Psoas muscle (tissue), 8 donors: Measurements from ENCODE around the gene CPSF3. TPM values are rescaled to one million over a fixed set of nuclear protein-coding genes. Genes with fewer than 3 reads are reported as not detected.

Experiments used
- ATAC-seq, 4 donors: fragments of 200-7000 bp; cut with Tn5 transposase; one replicate each; pipeline ENCODE4 v1.9.1; 2020; ENCODE audit warnings: moderate library complexity in 3 of 4, mild to moderate bottlenecking in 2 of 4
- DNase-seq, 2 donors: peaks; one replicate each; pipeline ENCODE4 v3.0.0-alpha.2; 2020
- H3K27ac ChIP-seq: fragments of 200-600 bp; one replicate; pipeline ENCODE4 v1.8.0; 2022
- H3K27me3 ChIP-seq, 3 donors: fragments of 200-600 bp in 1 of 3; one replicate each; pipeline versions ENCODE4 v1.6.1 to v1.8.0; 2013 to 2022; ENCODE audit warnings: low read length in 2 of 3, mild to moderate bottlenecking in 2 of 3, moderate library complexity in 1 of 3; ENCODE audit not compliant: insufficient read depth in 3 of 3
- H3K36me3 ChIP-seq, 2 donors: fragments of 200-600 bp in 1 of 2; one replicate each; pipeline versions ENCODE4 v1.6.1 to v1.8.0; 2013 to 2022; ENCODE audit warnings: low read depth in 1 of 2, mild to moderate bottlenecking in 1 of 2, moderate library complexity in 1 of 2; ENCODE audit not compliant: insufficient read depth in 1 of 2
- H3K4me1 ChIP-seq: fragments of 200-600 bp; one replicate; pipeline ENCODE4 v1.8.0; 2022
- H3K4me3 ChIP-seq: fragments of 200-600 bp; one replicate; pipeline ENCODE4 v1.8.0; 2022; ENCODE audit warnings: mild to moderate bottlenecking
- H3K9me3 ChIP-seq: fragments of 200-600 bp; one replicate; pipeline ENCODE4 v1.8.0; 2022
- CTCF ChIP-seq: fragments of 200-600 bp; IDR thresholded peaks from one replicate; pipeline ENCODE4 v1.8.0; 2022; ENCODE audit warnings: antibody characterized with exemption
- WGBS, 3 donors: extraction: QIAGEN DNeasy Blood & Tissue Kit; methylation state at CpG; one replicate each; pipeline versions ENCODE4 v1.1.6 to v1.1.7; 2013; 5-methylcytosine and 5-hydroxymethylcytosine counted together
- intact Hi-C, 2 donors: fragments of 100-400 bp; cut with DNase I; formaldehyde crosslinking; loops; one replicate each; pipeline versions ENCODE4 v1.11.0 to v1.14.2; 2022
- polyA plus RNA-seq, 3 donors: library from polyadenylated mRNA; stranded (reverse); fragments of 200-250 nt; gene quantifications; one replicate each; pipeline ENCODE4 v1.2.3, GENCODE V29; 2013
- total RNA-seq, 4 donors: library from RNA; stranded (reverse); fragmentation: NEBNext Ultra II Directional in 2 of 4; extraction: Animal tissue kit (Norgen Biotek cat#: 25700) in 2 of 4; gene quantifications; one replicate each; pipeline versions ENCODE4 v1.2.1 to v1.2.4, GENCODE V29; 2021 to 2023
- donor health status: healthy with polysubstance abuse.
- donor health status: DM: no; HTN: no; CAD: no; lungs with moderate emphysema.
- donor health status: Bipolar disorder and iron deficiency.
- donor health status: healthy.
- donor health status: DM: yes; HTN: yes; CAD: no.
- donor health status: DM: no; HTN: no; CAD: no.
- donor health status: DM: no; HTN: no; CAD: no.
- donor health status: DM: yes; HTN: yes; CAD: no.

The CPSF3 gene
- total and polyA plus RNA-seq, 7 donors, result 11.3 to 21.8 (median 19.3) TPM

GRCh38 chr2:9390151-9390850, 33.2 kb upstream of the CPSF3 start:
- DNase-seq (no peak), ATAC-seq (no peak)
- peaks cover 13% of the 10 kb centered on the region for H3K4me1 ChIP-seq
- H3K4me3 ChIP-seq, result no peak overlapping the region
- TF ChIP-seq CTCF, result no peak
- no peaks in the 10 kb centered on the region for H3K9me3 ChIP-seq
- intact Hi-C loops, result no loop called here
- H3K27me3 ChIP-seq, result no peaks in the 10 kb centered on the region
- WGBS, 3 donors, result 85 to 93% (median 87%) methylated on average over 7 of the region's 7 CpGs
- H3K36me3 ChIP-seq, result peaks cover 0 to 15% of the 10 kb centered on the region in 2 donors
- H3K27ac ChIP-seq, result no peak overlapping the region

- no peak for TF ChIP-seq CTCF
- intact Hi-C loops, result no loop called here
- H3K27ac ChIP-seq, result no peak overlapping the region
- peaks cover 12% of the 10 kb centered on the region for H3K4me1 ChIP-seq
- ATAC-seq (no peak), DNase-seq (no peak)
- peaks cover 0 to 16% of the 10 kb centered on the region in 2 donors for H3K36me3 ChIP-seq
- no peaks in the 10 kb centered on the region for H3K27me3 ChIP-seq
- 86 to 92% (median 86%) methylated on average over 19 of the region's 19 CpGs for WGBS, 3 donors
- no peak overlapping the region for H3K4me3 ChIP-seq
- H3K9me3 ChIP-seq, result no peaks in the 10 kb centered on the region
Observed at GRCh38 chr2:9390991-9391390, 32.5 kb upstream of the CPSF3 start.

- no peaks in the 10 kb centered on the region for H3K9me3 ChIP-seq
- H3K4me3 ChIP-seq, result no peak overlapping the region
- TF ChIP-seq CTCF, result no peak
- H3K27me3 ChIP-seq, result no peaks in the 10 kb centered on the region
- H3K27ac ChIP-seq, result peak overlapping the region; percentile 63
- 83 to 91% (median 89%) methylated on average over 13 of the region's 13 CpGs for WGBS, 3 donors
- H3K4me1 ChIP-seq, result peaks cover 3% of the 10 kb centered on the region
- ATAC-seq, result no peak
- no peak for DNase-seq
- intact Hi-C loops, result no loop called here
- peaks cover 0 to 19% of the 10 kb centered on the region in 2 donors for H3K36me3 ChIP-seq
Observed at GRCh38 chr2:9391961-9392720, 31.3 kb upstream of the CPSF3 start.

- 61 to 65% (median 64%) methylated on average over 28 of the region's 28 CpGs for WGBS, 3 donors
- no peaks in the 10 kb centered on the region for H3K27me3 ChIP-seq
- no peaks in the 10 kb centered on the region for H3K4me1 ChIP-seq
- H3K9me3 ChIP-seq, result no peaks in the 10 kb centered on the region
- H3K4me3 ChIP-seq, result no peak overlapping the region
- ATAC-seq, result peak in 3 of 4 donors; percentile 22 to 58 (median 37)
- DNase-seq, result peak; percentile 35 to 70
- H3K27ac ChIP-seq, result peak overlapping the region; percentile 63
- TF ChIP-seq CTCF, result no peak
- intact Hi-C loops, result no loop called here
- H3K36me3 ChIP-seq, result peaks cover 0 to 19% of the 10 kb centered on the region in 2 donors
Observed at GRCh38 chr2:9392898-9393765, 30.3 kb upstream of the CPSF3 start.
